Fibroblast of lung (primary cell): ENCODE measurements around the gene CLDN2.

Experiments used
- CTCF ChIP-seq, 2 donors: IDR thresholded peaks in 1 of 2; conservative IDR thresholded peaks in 1 of 2; 1 replicate in 1 of 2; 2 replicates in 1 of 2; pipeline ENCODE4 v1.5.1; 2011 to 2012; ENCODE audit warnings: low read length in 2 of 2, control low read depth in 1 of 2, inconsistent platforms in 1 of 2, low read depth in 1 of 2, mild to moderate bottlenecking in 1 of 2
- EZH2 ChIP-seq: IDR thresholded peaks from 2 replicates; pipeline ENCODE4 v1.5.1; 2012; ENCODE audit warnings: low read length, control low read depth, mild to moderate bottlenecking; ENCODE audit errors: missing control alignments

GRCh38 chrX:106928227-106928626 lies 8.0 kb downstream of the CLDN2 start:
- TF ChIP-seq EZH2 (no peak), CTCF (conservative IDR thresholded peaks at IDR 0.05 in 1 of 2, IDR thresholded peaks at IDR 0.05 in 1 of 2; ENCODE audit: low read depth in 1 of 2, low read length in 2 of 2) (no peak)
